ENCODE data around the gene SCYL1.

The SCYL1 gene

DNA sequence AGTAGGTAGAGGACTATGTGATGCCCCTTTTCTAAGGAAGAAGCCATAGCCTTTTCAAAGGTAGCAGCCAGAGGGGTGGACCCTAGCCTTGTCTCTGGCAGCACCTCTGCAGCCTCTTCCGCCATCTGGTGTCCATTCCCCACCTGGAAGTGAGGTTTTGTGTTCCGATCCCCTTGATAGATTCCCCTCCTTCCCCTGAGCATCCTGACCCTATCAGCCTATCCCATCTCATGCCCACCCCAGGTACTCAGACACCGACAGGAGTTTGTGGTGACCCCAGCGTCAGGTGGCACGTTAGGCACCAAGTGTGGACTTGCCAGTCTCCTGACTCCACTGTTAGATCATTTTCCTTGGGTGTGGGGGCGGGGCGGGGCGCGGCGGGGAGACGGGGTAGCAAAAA is 47.1 kb downstream of the SCYL1 start:
- DNase-seq = peak; percentile 63 to 71

DNA sequence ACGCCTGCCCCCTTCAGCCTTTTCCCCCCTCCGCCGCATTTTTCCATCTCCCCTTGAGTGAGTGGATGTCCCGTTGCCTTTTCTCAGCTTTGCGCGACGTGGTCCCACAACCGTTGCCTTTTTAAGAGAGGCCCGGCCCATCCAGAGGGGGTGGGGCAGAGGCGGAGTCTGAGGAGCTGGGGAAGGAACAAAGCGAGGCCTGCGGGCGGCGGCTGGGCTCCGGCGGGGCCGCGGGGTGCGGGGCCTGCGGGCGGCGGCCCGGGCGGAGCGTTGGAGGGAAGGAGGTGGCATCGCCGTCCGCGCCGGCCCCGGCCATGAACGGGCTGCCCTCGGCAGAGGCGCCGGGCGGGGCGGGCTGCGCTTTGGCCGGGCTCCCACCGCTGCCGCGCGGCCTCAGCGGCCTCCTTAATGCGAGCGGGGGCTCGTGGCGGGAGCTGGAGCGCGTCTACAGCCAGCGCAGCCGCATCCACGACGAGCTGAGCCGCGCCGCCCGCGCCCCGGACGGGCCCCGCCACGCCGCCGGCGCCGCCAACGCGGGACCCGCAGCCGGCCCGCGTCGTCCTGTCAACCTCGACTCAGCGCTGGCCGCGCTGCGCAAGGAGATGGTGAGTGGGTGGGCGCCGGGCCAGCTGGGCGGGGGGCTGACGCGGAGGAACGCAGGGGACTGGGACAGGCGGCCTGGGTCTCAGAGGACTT is 47.6 kb downstream of the SCYL1 start, which contains the start of gene FAM89B:
Gene FAM89B (plus strand): TSS at position 183 of the 696 bp plus-strand sequence. CDS start 132 bp downstream, at position 315.
- DNase-seq = peak; percentile 77 to 95

DNA sequence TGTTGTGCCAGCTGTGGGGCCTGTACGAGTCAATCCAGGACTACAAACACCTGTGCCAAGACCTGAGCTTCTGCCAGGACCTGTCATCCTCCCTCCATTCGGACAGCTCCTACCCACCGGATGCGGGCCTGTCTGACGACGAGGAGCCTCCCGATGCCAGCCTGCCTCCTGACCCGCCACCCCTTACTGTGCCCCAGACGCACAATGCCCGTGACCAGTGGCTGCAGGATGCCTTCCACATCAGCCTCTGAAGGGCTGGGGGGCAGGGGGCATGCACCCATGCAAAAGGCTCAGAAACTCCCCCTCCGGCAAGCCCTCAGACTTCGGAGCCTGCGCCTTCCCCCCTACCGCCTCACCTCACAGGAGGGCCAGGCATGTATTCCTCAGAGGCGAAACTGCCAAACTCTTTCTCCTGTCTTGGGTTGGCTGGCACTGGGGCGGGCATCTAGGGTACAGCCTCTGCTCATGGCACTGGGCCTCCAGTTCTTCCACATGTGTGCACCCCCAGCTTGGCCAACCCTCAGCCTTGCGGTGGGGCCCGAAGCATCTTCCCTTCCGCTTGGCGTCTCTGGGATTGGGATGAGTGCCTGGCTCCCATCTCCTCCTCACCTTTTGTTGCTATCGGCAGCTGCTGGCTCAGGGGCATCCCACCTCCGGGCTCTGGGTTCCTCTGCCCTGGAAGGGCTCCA is 48.7 kb downstream of the SCYL1 start:
- peak in 1 of 2 experiments; percentile 65 for DNase-seq

DNA sequence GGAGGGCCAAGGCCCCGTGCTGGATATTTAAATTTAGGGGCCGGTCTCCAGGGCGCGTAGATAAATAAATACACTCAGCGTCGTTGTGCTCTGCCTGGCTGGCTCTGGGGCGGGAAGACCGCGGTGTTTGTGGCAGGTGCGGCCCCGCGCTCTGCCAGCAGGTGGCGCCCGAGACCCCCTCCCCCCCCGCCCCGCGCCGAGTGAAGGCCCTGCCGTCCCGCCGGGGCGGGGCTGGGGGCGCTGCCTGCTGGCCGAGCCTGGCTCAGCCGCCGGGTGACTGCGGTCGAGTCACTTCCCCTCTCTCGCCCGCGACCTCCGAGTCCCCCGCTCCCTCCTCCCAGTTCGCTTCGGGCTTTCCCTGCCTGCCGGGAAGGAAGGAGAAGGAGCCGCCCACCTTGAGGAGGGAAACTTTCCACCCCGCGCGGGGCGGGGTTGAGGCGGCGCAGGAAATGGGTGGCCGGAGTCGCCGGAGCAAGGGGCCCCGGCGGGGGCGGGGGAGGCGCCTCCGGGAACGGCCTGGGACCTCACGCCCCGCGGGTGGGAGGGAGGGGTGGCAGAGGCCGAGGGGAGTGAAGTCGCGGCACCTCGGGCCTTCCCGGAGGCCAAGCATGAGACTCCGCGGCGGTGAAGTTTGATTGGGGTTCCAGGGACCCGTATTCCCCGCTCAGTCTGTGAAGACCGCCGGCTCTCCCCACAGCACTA is 49.4 kb downstream of the SCYL1 start:
- peak; percentile 56 to 90 for DNase-seq

DNA sequence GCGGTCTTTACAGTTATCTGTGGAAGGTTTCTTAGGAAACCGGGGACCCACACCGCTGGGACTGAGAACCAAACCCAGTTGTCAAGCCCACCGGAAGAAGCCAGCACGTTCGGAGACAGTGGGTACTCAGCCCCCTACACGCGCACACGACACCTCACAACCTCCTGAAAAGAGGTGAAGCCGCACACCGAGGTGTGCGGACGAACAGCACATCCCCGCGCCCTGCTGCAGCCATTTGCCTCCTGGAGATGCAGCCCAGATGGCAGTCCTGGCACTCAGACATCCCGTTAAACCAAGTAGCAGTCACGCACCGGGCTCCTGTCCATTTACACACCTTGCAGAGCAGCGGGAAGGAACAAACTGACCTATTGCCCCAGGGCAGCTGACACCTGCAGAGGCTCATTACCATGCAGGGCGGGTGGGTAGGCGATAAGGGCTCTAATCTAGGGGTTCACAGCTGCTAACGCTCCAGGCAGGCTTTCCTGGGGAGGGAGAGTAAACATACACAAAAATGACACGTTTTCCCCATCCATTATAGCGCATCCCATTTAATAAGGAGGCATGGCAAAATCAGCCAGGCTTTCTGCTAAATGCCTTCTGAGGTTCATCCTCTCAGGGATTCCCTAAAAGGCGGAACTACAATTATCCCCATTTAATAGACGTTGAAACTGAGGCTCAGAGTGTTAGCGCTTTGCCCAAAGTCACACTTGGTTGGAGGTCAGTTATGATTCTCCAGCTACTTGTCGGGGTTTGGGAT is 50.1 kb downstream of the SCYL1 start:
- no peak for DNase-seq

DNA sequence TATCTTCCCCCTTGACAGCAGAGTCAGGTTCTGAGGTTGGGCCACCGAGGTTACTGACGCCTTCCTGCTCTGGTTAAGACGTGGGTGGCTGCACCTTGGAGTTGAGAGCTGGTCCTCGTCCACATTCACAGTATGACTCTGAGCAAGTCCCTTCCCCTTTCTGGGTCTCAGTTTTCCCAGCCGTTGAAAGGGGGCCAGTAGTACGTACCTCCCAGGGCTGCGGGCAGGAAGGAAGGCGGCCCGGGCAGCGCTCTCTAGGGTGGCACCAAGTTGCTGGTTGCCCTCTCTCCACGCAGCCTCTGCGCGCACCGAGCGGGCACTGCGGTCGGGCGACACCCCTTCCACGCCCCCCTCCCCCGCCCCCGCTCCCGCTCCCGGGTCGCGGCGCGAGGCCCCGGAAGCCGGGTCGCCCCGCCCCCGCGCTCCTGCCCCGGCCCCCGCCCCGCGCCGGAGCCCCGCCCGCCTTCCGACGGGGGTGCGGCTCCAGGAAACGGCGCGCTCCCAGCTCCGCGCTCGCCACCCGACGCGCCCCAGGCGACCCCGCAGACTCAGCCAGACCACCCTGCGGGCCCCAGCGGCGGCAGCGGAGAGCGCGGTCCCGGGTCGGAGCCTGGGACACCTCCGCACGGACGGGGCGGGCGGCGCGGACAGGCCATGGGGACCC is 50.8 kb downstream of the SCYL1 start, which contains the start of gene EHBP1L1:
Gene EHBP1L1 (plus strand): TSS at position 486 of the 664 bp plus-strand sequence. CDS start 250 bp downstream, outside the sequence.
- DNase-seq = peak in 1 of 2 experiments; percentile 75

DNA sequence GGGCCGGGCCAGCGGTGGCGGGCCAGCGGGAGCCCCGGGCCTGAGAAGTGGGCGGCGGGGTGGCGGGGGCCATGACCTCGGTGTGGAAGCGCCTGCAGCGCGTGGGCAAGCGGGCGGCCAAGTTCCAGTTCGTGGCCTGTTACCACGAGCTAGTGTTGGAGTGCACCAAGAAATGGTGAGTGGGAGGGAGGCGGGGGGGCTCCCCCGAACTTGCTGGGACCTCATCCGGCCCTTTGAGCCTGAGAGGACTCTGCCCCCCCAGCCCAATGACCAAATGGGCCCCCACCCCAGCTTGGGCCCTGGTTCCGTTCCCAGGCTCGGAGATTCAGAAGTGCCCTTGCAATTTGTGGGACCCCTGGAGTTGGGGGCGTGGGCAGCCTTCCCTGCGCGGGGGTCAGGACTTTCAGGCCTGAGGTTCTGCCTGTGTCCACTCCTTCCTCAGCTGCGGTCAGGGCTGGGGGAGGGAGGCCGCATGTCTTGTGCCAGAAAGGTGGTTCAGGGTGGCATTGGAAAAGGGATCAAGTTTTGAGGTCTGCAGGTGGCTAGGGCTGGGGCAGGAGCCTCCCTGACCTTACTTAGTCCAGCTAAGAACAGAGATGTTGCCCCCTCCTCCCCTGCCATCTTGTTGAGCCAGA is 51.5 kb downstream of the SCYL1 start:
- DNase-seq = no peak

DNA sequence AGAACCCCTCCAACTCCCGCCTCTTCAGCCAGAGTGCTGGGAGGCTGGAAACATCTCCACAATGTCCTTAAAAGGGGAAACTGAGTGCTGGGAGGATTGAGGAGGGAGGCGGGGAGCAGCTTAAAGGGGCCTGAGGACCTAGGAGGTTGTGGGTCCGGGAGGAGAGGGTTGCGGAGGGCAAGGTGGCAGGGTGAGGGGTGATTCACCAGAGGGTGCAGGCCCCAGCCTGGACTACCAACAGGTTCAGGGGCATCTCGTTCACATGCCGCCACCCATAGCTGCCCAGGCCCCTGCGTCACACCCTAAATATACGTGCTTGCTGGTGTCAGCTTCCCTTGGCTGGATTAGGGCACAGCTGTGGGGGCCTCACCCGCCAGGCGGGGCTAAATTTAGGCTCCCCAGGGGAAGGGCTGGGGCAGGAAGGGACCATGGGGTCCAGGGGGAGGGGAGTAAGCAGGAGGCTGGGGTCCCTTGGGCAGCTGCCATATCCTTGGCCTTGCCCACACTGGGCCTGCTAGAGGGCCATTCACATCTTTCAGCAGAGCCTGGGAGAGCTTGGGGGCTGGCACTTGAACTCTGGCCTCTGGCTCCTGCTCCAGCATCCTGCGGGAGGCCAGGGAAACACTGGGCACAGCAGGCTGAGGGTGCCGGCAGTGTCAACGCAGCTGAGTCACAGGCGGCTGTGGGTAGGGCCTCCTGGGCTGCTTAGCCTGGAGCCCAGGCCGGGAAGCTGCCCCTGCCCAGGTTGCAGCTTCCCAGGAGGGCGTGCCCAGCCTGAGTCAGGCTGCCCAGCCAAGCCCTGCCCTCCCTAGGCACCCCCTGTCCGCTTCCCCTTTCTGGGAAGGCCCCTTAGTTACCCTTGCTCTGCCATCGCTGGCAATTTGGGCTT is 52.2 kb downstream of the SCYL1 start:
- DNase-seq = no peak

DNA sequence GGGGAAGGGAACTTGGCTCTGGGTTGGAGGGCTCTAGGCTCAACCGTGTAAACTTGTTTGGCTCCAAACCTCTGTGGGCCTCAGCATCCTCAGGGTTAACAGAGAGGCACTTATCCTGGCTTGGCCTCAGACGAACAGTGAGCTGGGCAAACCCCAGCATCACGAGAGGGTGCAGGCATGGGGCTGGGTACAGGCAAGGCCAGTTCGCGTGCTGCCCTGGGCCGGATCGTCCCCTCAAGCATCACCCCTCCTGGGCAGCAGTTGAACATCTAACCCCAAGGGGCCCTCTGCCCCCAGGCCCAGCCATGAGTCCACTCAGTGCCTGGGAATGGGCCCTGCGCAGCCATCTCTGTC is 52.9 kb downstream of the SCYL1 start:
- no peak for DNase-seq

DNA sequence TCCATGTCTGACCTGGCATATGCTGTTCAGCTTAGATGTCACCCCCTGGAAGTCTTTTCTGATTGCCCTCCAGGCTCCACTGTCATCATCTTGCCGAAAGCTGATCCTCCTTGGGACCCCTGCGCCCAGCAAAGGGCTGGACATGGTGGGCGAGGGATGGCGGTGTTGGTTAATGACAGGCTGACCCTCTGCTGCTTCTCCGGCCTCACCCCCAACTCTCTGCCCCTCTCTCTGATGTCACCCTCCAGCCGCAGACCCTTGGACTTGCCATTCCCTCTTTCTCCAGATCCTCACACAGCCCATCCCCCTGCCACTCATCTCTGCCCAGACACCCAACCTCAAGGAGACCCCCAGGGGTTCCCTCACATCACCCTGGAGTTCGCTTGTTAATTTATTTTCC is 53.3 kb downstream of the SCYL1 start:
- no peak for DNase-seq

DNA sequence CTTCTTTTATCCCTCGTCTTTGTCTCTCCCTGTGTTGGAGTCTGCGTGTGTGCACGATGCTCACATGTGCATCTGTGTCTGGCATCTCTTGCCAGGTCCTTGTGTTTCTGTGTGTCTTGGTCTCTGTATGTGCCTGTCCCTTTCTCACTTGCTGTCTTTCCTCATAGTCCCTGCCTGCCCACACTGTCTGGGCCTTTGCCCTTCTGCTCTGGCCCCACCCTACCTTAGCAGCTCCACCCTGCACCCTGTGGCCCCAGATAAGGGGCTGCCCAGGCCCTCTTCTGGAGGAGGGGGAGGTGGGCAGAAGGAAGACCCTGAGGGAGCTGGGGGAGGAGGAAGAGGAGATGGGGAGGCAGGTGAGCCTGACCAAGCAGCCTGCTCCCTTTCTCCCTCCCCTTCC is 53.8 kb downstream of the SCYL1 start:
- DNase-seq = no peak

DNA sequence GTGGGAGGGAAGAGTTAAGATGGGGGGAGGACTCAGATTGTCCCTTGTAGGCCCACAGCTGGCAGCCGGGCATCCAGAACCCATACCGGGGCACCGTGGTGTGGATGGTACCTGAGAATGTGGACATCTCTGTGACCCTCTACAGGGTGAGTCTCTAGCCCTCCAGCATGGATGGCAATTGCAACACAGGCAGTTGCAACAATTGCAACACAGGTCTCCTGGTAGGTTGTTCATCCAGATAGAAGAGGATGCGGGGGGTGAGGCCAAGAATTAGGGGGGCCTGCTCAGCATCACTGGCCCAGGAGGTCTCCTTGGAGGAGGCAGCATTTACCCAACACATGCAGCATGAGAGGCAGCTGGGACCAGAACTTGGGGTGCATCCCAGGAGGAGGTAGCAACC is 54.4 kb downstream of the SCYL1 start:
- DNase-seq = no peak

DNA sequence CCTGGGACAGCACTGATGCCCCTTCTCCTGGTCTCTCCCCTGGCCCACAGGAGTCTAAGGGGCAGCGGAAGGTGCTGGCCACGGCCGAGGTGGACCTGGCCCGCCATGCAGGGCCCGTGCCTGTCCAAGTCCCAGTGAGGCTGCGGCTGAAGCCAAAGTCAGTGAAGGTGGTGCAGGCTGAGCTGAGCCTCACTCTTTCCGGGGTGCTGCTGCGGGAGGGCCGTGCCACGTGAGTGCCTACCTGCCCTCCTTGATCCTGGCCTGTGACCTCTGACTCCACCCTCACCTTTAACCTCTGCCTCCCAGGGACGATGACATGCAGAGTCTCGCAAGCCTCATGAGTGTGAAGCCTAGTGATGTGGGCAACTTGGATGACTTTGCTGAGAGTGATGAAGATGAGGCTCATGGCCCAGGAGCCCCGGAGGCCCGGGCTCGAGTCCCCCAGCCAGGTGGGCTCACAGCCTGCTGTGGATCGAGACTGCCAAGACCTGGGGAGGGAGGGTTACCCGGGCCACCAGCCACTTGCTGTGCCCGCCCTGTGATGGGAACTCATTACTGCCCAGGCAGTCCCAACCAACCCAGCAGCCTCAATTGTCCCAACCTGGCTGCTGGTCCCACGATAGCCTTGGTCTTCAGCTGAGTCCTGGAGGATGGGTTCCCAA is 55.3 kb downstream of the SCYL1 start:
- DNase-seq = no peak

DNA sequence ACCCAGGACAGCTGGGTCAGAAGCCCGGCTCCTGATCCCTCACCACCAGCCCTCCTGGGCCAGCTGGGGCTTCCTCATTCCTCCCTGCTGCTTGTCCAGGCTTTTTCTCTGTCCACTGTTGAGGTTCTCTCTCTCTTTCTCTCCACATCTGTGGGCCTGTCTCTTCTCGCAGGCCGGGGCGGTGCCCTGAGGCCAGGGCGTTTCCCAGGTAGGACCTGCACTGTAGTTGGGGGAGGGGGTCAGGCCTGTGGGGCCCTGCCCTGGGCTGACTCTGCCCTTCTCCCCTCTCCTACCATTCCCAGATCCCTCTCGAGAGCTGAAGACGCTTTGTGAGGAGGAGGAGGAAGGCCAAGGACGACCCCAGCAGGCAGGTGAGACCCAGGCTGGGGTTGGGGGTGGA is 55.9 kb downstream of the SCYL1 start:
- DNase-seq = no peak

DNA sequence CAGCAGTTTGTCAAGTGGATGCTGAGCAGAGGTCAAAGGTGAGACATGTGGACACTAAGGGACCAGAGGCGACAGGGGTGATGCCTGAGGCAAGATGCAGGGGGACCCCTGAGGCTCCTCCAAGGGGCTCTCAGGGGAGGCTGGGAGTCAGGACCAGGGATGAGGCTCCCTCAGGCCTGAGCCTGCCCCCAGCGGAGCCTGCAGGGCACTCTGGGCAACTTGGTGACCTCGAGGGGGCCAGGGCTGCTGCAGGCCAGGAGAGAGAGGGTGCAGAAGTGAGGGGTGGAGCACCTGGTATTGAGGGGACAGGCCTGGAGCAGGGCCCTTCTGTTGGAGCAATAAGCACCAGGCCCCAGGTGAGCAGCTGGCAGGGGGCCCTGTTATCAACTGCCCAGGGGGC is 57.0 kb downstream of the SCYL1 start:
- no peak for DNase-seq

DNA sequence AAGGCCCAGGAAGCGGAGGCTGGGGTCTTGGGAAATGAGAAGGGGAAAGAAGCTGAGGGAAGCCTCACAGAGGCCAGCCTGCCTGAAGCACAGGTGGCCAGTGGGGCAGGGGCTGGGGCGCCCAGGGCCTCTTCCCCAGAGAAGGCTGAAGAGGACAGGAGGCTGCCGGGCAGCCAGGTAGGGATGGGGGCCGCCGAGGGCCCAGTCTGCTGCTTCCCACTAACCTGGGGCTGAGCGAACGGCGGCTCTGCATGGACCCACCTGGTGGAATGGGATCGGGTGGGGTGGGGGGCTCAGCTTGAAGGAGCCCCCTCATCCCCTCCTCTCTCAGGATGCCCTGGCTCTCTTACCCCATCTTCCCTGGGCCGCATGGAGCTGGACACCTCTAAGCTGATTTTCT is 58.7 kb downstream of the SCYL1 start:
- no peak for DNase-seq

DNA sequence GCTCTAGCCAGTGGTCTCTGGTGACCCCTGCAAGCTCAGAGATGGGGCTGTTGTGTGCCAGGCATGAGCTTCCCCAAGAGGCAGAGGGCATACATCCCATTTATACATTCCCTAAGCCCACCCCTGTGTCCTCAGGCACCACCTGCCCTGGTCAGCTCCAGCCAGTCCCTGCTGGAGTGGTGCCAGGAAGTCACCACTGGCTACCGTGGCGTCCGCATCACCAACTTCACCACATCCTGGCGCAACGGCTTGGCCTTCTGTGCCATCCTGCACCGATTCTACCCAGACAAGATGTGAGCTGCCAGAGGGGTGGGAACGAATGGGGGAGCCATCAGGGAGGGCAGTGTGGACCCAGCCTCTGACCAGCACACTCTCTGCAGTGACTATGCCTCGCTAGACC is 59.2 kb downstream of the SCYL1 start:
- no peak for DNase-seq

DNA sequence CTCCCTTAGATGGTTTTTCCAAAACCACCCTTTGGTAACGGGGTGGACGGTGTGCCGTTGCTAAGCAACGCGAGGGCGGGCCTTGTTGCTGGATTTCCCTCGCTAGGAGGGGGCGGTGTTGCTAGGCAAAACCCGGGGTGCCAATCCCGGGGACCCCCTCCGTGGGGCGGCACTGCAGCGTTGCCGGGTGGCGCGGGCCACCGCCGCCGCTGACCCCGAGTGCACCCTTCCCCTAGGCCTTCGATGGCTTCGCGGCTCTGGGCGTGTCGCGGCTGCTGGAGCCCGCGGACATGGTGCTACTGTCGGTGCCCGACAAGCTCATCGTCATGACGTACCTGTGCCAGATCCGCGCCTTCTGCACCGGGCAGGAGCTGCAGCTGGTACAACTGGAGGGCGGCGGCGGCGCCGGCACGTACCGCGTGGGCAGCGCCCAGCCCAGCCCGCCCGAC is 59.9 kb downstream of the SCYL1 start:
- DNase-seq = no peak

DNA sequence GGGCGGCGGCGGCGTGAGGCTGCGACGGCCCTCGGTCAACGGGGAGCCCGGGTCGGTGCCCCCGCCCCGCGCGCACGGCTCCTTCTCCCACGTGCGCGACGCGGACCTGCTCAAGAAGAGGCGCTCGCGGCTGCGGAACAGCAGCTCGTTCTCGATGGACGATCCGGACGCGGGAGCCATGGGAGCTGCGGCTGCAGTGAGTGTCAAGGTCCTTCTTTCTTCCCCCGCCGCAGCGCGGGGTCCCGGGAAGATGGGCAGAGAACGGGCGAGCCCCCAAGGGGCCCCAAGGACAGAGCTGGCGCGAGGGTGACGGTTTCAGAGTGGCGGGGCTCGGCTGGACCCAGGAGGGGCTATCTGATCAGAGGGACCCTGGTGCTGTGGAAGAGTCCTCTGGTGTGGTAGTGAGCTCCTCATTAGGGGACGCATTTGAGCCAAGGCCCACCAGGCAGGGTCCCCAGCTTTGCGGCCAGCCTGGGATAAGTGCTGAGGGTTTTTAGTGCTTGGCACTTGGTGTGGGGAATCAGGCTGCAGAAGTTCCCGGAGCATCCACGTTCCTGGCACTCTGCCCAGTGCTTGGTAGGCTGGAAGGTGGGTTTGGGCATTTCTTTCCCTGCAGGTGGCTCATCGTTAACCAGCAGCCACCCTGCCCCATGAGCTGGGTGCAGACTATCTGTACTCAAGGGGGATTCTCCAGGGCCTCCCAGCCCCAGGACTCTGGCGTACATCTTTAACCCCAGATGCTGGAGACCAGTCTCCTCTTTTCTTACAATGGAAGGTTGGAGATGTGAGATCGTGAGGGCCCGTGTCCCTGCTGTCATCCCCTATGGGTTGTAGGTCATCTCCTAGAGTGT is 60.7 kb downstream of the SCYL1 start:
- no peak for DNase-seq

Measured in NCI-H526 (cell line).